ENCODE results near the gene CCDC187.

CCDC187 gene

DNA sequence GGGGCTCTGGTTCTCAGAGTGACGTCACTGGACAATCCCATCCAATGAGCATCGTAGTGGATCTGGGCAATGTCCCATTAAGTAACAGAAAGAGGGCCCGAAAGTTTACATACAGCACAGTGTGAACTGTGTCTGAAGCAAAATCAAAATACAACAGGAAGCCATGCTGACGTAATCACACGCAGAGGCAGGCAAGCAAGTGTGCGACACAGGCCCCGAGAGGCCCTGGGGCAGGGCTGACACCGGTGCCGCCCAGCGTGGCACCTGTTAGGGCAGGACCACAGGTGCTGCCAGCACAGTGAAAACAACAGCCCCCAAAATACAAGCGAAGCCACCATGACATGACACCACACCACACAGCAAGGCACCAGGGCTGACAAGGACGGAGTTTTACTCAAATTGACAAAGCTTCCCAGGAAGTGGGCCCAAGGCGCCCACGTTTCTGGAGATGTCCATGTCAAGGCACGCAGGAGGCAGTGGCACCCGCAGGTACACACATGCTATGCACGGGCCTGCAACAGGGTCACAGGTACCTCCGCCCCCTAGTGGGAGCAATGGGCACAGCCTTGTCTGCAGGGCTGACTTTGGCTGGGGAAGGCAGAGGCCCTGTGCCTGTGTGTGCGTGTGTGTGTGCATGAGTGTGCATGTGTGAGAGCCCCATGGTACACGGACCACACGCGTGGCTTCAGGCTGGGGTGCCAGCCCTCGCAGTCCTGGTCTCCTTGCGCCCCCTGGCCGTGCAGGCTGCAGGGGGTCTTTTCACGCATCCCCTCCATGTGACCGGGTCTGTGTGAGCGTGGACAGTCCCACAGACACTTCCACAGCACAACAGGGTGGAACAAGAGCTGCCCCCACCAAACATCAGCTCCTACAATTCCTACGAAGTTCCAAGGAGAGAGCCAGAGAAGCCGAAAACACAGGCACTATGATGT, 77.9 kb downstream of the CCDC187 start:
- DNase-seq (ENCODE audit: low read depth in 2 of 2) = peak; percentile 51 to 58

- no peak for DNase-seq (ENCODE audit: low read depth in 2 of 2)
Measured at GRCh38 chr9:136225366-136225747, 78.5 kb downstream of the CCDC187 start.

GRCh38 chr9:136223871-136224640, 79.8 kb downstream of the CCDC187 start:
- no peak for DNase-seq (ENCODE audit: low read depth in 2 of 2)

DNA sequence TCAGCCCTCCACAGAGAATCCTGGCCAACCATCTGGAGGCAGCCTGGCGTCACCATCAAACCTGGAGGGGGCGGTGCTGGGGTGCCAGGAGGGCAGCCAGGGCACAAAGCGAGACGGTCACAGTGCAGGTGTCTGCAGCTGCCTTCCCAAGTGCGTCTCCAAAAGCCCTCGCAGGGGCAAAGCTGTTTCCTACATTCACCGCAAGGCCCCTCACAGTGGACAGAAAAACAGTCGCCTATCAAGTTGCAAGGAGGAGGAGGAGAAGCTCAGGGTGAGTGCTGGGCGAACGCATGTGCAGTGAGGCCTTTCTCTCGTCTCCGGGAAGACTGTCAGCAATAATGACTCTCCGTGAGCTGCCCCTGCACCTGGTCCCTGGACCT, 81.0 kb downstream of the CCDC187 start:
- DNase-seq (ENCODE audit: low read depth in 2 of 2) = no peak

GRCh38 chr9:136222166-136222905, 81.6 kb downstream of the CCDC187 start:
- no peak for DNase-seq (ENCODE audit: low read depth in 2 of 2)

DNA sequence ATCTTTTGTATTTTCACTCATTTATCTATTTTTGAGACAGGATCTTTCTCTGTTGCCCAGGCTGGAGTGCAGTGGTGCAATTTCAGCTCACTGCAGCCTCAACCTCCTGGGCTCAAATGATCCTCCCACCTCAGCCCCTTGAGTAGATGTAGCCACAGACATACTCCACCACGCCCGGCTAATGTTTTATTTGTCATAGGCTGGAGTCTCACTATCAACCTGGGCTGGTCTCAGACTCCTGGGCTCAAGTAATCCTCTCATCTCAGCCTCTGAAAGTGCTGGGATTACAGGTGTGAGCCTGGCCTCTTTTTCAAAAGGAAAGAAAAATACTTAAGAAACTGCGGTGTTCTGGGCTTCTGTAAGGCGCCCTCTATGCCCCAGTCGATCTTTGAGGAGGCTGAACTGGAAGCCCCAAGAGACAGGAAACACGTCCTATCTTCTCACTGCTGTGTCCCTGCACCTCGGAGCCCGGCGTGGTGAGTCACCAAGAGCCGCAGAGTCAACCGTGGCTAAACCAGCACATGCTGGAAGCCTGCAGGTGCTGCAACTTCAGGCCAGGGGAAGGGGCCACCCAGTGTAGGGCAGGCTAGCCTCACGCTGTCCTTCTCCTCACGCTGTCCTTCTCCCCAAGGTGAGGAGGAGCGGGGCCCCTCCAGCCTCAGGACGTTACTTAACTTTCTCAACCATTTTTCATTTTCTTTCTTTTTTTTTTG, 83.7 kb downstream of the CCDC187 start:
- no peak for DNase-seq (ENCODE audit: low read depth in 2 of 2)

DNA sequence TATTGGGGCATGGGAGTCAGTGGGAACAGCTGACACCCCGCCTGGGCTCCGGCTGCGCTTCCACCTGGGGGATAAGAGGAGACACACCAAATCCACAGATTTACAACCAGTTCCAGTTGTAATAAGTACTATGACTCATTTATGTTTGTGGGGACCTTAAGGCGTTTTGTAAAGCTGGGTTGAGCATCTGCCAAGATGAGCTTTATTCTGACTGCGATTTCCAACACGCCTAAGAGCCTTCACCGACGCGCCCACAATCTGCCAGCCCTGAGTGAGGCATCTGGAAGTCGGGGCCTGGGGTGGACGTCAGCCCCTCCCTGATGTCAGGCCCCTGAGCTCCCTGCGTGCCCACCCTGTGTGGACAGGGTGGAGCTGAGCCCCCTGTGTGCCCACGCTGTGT, 84.6 kb downstream of the CCDC187 start:
- DNase-seq (ENCODE audit: low read depth in 2 of 2) = no peak

DNA sequence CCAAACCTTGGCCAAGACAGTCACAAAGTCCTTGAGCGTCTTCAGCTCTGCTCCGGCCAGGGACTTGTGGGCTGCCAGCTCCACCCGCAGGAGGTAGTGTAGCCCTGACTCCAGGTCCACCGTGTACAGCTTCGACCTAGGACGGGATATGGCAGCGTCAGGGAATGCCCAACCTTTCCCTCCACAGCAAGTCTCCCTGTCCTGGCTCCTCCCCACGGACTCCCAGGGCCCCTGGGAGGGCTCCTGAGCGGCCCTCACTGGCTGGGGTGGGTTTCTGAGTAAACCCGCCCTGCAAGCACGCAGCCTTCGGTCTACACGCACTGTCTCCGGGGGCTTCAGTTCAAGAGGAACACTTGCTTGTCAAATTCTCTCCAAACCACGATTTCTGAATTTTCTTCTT, 85.2 kb downstream of the CCDC187 start:
- DNase-seq (ENCODE audit: low read depth in 2 of 2) = no peak

DNA sequence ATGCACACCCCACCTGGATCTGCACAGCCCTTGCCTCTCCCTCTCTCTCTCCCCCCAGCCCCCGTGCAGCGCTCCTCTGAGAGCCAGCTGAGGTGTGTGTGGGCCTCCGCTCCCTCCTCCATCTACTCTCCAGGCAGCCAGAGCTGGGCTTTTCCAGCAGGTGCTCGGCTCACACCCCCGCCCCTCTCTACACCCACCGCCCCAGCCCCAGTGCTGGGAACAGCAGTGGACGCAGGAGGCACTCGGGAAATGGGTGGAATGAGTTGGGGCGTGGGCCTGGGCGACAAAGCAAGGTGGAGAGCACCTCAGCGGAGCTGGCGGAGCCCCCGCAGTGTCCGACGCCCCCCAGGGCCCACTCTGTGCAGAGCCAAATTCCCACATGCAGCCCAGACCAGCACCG, 85.6 kb downstream of the CCDC187 start:
- DNase-seq (ENCODE audit: low read depth in 2 of 2) = no peak

DNA sequence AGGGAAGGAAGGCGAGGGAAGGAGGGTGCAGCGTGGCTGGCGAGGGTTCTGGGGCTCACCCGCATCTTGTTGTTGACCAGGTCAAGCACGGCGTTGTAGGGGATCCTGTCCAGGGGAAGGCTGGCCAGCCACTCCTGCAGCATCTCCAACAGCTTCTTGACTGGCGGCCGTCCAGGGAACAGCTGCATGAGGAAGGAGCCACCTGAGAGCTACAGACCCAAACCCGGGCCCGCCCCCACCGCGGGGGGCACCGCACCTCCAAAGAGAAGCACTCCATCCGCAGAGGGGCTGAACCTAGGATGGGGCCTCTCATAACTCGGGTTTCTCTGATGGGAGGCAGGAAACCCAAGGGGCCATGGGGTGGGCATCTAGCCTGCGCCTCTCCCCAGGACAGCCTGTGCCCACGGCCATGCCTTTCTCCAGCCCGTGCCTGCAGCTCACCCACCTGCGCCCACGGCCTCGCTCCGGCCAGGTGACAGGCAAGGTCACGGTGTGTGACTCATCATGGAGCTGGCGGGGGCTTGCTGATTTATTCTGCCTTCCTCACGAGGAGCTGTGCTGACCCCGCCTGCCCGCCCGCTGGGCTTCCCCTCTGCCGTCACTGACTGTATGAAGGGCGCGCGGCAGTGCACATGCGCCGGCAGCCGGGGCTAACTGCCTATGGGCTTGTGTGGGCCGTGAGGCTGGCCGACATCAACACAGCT, 87.2 kb downstream of the CCDC187 start:
- no peak for DNase-seq (ENCODE audit: low read depth in 2 of 2)

GRCh38 chr9:136213733-136214132, 90.2 kb downstream of the CCDC187 start:
- DNase-seq (ENCODE audit: low read depth in 2 of 2) = no peak

- DNase-seq (ENCODE audit: low read depth in 2 of 2) = no peak
Measured at GRCh38 chr9:136212345-136212950, 91.4 kb downstream of the CCDC187 start.

- DNase-seq (ENCODE audit: low read depth in 2 of 2) = no peak
Measured at GRCh38 chr9:136211441-136212344, 92.2 kb downstream of the CCDC187 start.

GRCh38 chr9:136211006-136211405, 92.9 kb downstream of the CCDC187 start:
- DNase-seq (ENCODE audit: low read depth in 2 of 2) = no peak

- DNase-seq (ENCODE audit: low read depth in 2 of 2) = no peak
Measured at GRCh38 chr9:136210276-136210675, 93.6 kb downstream of the CCDC187 start.

DNA sequence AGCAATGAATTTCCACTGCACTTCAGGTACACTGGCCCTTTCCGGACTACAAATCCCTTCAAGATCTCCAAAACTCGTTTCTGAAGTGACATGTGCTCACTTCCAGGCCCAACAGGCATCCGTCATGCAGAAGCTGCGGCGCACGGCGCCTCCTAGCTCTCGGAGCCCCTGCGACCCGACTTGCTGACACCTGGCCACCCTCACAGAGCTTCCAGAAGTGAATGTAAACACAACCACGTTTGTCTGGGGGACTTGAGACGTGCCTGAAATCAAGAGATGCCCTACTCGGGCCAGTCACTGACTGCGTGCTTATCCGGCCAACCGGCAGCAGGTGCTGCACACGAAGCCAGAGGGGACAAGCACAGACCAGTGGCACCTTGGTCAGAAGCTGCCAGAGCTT, 94.1 kb downstream of the CCDC187 start:
- no peak for DNase-seq (ENCODE audit: low read depth in 2 of 2)

GRCh38 chr9:136209232-136209631, 94.7 kb downstream of the CCDC187 start:
- no peak for DNase-seq (ENCODE audit: low read depth in 2 of 2)

DNA sequence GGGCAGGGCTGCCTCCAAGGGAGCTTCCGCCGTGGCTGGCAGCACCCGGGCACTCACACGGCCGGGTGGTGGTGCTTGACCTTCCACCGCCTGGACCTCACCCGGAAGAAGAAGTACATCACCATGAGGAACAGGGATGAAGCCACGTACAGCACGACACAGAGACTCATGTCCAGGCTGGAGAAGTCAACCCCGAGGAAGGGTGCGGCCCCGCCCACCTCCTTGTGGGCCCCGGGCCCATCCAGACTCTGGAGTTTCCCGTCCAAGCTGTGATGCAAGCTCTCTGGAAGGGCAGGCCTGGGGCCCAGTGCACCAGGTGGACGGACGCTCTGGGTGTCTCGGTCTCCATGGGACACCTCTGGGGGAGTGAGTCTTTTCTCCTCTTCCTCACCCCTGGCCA, 95.2 kb downstream of the CCDC187 start:
- DNase-seq (ENCODE audit: low read depth in 2 of 2) = no peak

DNA sequence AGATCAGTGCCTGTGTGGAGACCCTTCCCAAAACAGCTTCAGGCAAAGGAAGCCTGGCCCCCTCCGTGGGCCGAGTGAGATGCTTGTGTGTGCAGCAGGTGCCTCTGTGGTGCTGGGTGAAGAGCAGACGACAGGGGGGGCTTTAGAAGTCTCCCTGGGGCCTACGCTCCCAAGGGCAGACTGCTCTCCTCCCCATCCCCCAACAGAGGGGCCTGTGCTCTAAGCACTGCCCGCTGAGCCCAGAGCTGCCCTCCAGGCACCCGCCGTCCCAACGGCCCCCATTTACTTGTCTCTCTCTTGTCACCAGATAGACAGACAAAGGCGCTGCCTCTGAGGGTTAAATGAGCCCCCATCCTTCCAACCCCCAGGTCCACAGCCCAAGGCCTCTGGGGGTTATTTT, 96.3 kb downstream of the CCDC187 start:
- no peak for DNase-seq (ENCODE audit: low read depth in 2 of 2)
